ENCODE measurements around the gene FAM83D. TPM values are rescaled to one million over a fixed set of nuclear protein-coding genes. Genes with fewer than 3 reads are reported as not detected.

FAM83D gene
- total RNA-seq, 1 donor from 2014 or later = 56.7 TPM

- peak; percentile 23 for TF ChIP-seq CTCF (conservative IDR thresholded peaks at IDR 0.05; ENCODE audit: low read depth, low read length)
- H3K4me3 ChIP-seq (ENCODE audit: low read depth, low read length) = no peak overlapping the region
- no peak for DNase-seq (ENCODE audit: low read depth)
These were observed 42.9 kb upstream of the FAM83D start for GRCh38 chr20:38883081-38883980.

DNA sequence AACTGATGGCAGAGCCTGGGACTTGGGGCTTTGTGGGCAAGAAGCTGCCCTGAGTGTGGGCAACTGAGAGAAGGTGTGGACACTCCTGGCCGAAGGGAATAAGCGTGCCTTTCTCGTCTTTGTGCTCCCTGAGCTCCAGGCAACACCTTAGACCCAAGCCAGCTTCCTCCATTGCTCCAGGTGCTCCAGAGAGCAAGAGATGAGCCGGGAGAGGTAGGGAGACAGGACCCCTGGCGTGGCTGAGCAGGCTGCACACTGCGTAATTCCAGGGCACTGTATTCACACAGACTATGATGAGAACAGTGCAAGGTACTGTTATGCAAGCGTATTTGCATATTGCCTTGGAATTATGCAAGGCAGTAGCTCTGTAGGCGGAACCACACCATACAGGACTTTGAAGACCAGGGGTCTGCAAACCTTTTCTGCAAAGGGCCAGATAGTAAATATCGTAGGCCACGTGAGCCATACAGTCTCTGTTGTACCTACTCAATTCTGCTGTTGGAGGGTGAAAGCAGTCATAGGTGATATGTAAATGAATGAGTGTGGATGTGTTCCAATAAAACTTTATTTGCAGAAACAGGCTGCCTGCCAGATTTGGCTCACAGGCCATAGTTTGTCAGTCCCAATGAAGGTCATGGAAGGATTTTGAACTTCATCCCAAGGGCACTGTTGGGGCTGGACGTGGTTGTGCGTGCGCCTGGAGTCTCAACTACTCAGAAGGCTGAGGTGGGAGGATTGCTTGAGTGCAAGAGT lies 42.1 kb upstream of the FAM83D start:
- H3K4me3 ChIP-seq (ENCODE audit: low read depth, low read length) = no peak overlapping the region
- DNase-seq (ENCODE audit: low read depth) = no peak
- no peak for TF ChIP-seq CTCF (conservative IDR thresholded peaks at IDR 0.05; ENCODE audit: low read depth, low read length)

DNA sequence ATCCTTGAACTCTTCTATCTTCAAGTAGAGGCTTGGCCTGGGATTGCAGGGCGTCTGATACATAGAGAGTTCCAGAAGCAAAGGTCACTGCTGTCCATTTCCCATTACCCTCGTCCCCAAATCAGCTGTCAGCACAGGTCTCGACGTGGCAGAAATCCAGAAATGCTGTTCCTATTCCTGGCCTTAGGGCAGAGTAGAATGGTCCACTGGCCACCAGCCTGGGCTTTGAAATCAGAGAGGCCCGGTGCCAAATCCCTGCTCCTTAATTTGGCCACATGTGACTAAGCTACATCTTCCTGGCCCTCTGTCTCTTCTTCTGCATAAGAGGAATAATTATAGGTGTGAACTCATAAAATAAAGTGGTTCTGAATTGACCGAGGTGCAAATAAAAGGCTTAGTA lies 40.9 kb upstream of the FAM83D start:
- H3K4me3 ChIP-seq (ENCODE audit: low read depth, low read length) = no peak overlapping the region
- DNase-seq (ENCODE audit: low read depth) = no peak
- no peak for TF ChIP-seq CTCF (conservative IDR thresholded peaks at IDR 0.05; ENCODE audit: low read depth, low read length)

GRCh38 chr20:38888059-38888831 lies 38.0 kb upstream of the FAM83D start:
- TF ChIP-seq CTCF (conservative IDR thresholded peaks at IDR 0.05; ENCODE audit: low read depth, low read length) = no peak
- DNase-seq (ENCODE audit: low read depth) = no peak
- no peak overlapping the region for H3K4me3 ChIP-seq (ENCODE audit: low read depth, low read length)

DNA sequence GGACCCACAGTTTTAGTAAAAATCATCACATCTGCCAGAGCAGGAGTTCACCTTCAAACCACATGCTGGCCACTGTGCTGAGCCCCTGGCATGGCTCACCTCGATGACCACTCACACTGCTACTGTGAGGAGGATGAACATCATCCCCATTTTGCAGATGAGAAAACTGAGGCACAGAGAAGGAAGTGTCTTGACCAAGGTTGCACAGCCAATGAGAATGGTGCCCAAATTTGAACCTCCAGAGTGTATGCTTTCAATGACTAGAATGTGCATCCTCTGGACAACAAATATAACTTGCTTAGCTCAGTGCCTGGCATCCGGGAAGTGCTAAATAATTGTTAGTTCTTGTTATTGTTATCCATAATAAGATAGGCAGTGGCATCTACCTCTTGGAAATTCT lies 37.2 kb upstream of the FAM83D start:
- no peak for DNase-seq (ENCODE audit: low read depth)
- no peak for TF ChIP-seq CTCF (conservative IDR thresholded peaks at IDR 0.05; ENCODE audit: low read depth, low read length)
- H3K4me3 ChIP-seq (ENCODE audit: low read depth, low read length) = no peak overlapping the region

GRCh38 chr20:38889792-38890496 lies 36.3 kb upstream of the FAM83D start:
- TF ChIP-seq CTCF (conservative IDR thresholded peaks at IDR 0.05; ENCODE audit: low read depth, low read length) = no peak
- H3K4me3 ChIP-seq (ENCODE audit: low read depth, low read length) = no peak overlapping the region
- DNase-seq (ENCODE audit: low read depth) = no peak

All from epithelial cell of proximal tubule (primary cell).